Choroid plexus epithelial cell (primary cell): ENCODE data around the gene CYBA.
A peak's percentile ranks its signal among the peaks of the same experiment; 100 is the strongest.

Experiments used
- DNase-seq: peaks from one replicate; pipeline ENCODE4 v3.0.0-alpha.2; 2010; ENCODE audit warnings: low read depth
- H3K4me3 ChIP-seq: 2 replicates; pipeline ENCODE4 v1.5.1; 2011; ENCODE audit warnings: low read depth, mild to moderate bottlenecking, control low read depth, low read length, moderate library complexity
- TF ChIP-seq, protein P1 (sequence below): conservative IDR thresholded peaks from 2 replicates; pipeline ENCODE4 v1.5.1; 2011; ENCODE audit warnings: low read depth, mild to moderate bottlenecking, control low read depth, inconsistent platforms, low read length, moderate library complexity

Gene CYBA

DNA sequence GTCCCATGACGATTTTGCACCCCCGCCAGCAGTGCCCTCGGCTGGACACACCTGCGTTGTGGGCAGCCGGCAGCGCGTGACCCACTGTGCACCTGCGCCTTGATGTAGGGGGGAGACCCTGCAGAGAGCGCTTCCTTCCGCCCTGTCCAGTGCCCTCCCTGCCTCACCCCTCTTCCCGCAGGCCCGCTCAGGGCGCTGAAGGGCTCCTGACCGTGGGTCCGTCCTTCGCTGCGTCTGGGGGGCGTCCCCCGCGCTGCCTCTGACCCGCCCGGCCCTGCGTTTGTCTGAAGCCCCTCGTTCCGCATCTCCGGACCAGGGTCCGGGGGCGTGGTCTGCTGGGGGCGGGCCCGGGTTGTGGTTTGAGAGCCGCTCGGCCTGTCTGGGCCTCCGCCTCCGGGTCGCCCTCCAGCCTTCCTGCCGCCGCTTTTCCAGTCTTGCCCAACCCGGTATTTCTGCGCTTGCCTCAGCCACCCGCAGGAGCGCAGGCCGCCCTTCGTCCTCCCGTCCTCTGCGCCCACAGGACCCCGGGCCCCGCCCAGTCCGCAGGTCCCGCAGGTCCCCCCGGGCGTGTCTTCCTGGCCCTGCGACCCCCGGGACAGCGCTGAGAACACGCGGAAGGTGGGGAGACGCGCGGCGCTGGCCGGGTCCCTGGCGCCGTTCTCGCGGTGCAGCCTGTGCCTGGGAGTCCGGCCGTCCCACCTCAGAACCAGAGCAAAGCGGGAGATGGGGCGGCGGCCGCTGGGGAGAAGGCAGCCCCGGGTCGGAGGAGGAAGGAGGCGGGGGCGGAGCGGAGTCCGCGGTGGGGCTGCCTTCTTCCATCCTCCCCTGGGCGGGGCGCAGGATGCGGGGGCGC, 16.5 kb downstream of the CYBA start:
- H3K4me3 ChIP-seq, result peak overlapping the region; percentile 56
- TF ChIP-seq, protein P1, sequence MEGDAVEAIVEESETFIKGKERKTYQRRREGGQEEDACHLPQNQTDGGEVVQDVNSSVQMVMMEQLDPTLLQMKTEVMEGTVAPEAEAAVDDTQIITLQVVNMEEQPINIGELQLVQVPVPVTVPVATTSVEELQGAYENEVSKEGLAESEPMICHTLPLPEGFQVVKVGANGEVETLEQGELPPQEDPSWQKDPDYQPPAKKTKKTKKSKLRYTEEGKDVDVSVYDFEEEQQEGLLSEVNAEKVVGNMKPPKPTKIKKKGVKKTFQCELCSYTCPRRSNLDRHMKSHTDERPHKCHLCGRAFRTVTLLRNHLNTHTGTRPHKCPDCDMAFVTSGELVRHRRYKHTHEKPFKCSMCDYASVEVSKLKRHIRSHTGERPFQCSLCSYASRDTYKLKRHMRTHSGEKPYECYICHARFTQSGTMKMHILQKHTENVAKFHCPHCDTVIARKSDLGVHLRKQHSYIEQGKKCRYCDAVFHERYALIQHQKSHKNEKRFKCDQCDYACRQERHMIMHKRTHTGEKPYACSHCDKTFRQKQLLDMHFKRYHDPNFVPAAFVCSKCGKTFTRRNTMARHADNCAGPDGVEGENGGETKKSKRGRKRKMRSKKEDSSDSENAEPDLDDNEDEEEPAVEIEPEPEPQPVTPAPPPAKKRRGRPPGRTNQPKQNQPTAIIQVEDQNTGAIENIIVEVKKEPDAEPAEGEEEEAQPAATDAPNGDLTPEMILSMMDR, result no peak

DNA sequence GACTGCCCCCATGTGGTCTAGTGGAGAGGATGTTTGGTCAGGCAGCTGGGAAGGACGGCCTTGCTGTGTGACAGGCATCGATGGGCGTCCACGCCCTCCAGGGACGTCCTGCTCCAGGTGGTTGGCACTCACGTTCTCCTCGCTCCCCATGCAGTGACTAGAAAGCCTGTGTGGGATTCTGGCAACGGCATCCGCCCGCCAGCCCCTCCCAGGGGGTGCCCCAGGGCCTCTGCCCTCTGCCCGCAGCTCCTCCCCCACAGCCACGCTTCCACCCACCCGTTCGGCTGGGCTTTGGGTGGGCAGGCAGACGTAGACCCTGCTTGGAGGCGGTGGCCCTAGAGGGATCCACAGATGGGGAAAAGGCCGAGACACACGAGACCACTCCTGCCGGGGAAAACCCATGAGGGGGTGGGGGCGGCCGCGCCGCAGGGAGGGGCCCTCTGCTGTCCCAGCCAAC, 17.1 kb downstream of the CYBA start:
- TF ChIP-seq, protein P1, result peak; percentile 57
- peak overlapping the region; percentile 56 for H3K4me3 ChIP-seq
- DNase-seq, result peak; percentile 44

More for the DNA sequence above, 16.5 kb downstream of the CYBA start:
- peak; percentile 56 for DNase-seq

DNA sequence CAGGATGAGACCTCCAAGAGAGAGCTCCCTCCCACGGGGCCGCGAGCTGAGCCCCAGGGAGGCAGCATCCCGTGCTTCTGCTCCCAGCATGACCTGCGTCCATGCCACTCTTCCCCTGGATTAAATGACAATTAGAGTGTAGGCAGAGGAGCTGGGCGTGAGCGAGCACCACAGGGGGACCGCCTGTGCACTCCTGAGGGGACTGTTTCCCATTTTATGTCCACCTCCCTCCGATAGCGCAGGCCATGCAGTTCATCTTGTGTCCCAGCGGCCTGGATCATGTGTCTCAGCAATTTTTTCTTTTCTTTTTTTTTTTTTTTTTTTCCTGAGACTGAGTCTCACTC, 18.3 kb downstream of the CYBA start:
- DNase-seq, result no peak
- no peak overlapping the region for H3K4me3 ChIP-seq
- TF ChIP-seq, protein P1, result no peak

DNA sequence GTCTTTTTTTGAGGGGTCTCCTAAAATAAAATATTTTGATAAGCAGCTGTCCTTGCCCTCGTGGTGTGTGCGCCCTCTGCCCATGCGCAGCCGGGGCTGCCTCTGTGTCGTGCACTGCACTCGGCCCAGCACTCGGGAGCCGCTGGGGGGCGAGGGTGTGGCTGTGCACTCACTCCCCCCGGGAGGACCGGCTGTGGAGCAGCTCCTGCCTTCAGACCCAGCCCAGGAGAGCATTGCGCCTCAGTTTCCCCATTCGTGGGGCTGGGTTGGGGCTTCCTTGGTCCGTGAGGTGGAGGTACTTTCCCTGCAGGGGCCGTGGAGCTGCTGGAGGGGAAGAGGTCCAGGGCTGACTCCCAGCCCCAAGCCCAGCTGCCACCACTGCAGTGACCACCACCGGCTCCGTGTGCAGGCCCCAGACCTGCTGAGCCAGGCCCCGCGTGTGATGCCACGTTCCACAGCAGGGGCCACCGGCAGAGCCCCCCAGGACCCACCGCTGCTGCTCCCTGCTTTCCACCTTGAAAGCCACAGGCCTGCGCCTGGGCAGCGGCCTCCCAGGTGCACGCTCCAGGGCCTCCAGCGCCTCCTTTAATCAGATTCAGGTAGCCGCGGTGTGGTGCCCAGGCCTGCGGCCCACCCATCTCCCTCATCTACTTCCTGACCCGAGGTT, 18.8 kb downstream of the CYBA start:
- no peak for DNase-seq
- TF ChIP-seq, protein P1, result no peak
- H3K4me3 ChIP-seq, result no peak overlapping the region

DNA sequence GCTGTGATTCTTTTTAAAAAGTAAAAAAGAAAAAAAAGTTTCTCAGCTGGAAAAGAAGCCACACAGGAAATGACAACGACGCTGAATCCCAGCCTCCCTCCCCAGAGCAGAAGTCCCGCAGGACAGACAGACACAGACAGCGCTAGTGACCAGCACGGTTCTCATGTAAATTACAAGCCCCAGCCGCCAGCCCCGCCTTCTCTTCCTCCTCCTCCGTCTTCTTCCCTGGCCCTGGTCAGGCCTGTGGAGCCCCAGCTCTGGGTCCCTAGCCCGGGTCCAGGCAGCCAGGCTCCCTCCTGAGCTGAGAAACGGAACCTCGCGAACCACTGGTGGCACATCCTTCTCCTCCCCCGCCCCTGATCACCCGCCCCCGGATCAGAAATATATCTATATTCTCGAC, 19.5 kb downstream of the CYBA start:
- DNase-seq, result no peak
- TF ChIP-seq, protein P1, result no peak
- H3K4me3 ChIP-seq, result no peak overlapping the region

DNA sequence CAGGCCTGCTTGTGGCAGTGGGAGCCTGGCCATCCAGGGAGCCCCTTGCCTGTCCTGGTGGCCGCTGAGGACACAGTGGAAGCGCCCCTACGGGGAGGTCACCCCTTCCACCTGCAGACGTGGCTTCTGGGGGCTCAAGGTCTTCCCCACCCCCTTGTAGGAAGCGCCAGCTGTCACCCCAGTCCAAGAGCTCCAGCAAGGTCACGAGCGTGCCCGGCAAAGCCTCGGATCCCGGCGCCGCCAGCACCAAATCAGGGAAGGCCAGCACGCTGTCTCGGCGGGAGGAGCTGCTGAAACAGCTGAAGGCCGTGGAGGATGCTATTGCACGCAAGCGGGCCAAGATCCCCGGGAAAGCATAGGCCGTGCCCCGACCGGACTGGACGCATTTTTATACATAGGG, 19.9 kb downstream of the CYBA start:
- TF ChIP-seq, protein P1, result no peak
- no peak overlapping the region for H3K4me3 ChIP-seq
- DNase-seq, result no peak
